Glomerular endothelial cell (primary cell): ENCODE data around the gene PSME2. TPM values are rescaled to one million over a fixed set of nuclear protein-coding genes. Genes with fewer than 3 reads are reported as not detected.

ENCODE experiments used
- DNase-seq: peaks from one replicate; pipeline ENCODE4 v3.0.0-alpha.2; 2011; ENCODE audit warnings: low read depth, low spot score; ENCODE audit errors: extremely low read depth
- total RNA-seq: library from RNA; depleted of rRNA; stranded (reverse); fragments of >200 nt; gene quantifications from 2 replicates; pipeline ENCODE4 v1.2.3, GENCODE V29; 2015

The PSME2 gene
- total RNA-seq, 1 donor from 2014 or later, result 165 TPM

DNA sequence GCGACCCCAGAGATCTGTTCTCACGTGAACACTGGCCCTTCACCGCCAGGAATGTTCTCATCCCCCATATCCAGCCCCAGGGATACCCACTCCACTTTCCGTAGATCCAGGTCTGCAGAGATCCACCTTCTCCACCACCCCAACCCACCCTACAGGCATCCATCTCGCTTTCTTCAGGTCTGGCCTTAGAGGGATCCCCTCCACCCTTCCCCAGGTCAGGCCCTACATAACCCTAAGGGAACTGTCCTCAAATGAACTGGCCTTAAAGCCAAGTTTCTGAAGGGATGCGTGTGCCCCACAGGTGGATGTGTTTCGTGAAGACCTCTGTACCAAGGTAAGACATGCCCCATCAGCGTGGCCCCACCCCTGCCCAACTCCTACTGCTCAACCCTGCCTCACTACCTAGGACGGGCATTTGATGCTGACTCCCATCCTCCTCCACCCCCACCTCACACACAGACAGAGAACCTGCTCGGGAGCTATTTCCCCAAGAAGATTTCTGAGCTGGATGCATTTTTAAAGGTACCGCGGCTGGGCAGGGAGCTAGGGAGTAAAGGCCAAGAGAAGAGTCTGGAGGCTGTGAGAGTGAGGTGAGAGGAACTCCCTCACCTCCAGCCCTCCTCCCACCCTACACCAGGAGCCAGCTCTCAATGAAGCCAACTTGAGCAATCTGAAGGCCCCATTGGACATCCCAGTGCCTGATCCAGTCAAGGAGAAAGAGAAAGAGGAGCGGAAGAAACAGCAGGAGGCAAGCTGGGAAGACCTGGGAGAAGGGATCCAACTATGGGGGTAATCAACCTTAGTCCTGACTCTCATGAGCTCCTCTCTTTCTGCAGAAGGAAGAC, 9.5 kb downstream of the PSME2 start:
- DNase-seq, result no peak

DNA sequence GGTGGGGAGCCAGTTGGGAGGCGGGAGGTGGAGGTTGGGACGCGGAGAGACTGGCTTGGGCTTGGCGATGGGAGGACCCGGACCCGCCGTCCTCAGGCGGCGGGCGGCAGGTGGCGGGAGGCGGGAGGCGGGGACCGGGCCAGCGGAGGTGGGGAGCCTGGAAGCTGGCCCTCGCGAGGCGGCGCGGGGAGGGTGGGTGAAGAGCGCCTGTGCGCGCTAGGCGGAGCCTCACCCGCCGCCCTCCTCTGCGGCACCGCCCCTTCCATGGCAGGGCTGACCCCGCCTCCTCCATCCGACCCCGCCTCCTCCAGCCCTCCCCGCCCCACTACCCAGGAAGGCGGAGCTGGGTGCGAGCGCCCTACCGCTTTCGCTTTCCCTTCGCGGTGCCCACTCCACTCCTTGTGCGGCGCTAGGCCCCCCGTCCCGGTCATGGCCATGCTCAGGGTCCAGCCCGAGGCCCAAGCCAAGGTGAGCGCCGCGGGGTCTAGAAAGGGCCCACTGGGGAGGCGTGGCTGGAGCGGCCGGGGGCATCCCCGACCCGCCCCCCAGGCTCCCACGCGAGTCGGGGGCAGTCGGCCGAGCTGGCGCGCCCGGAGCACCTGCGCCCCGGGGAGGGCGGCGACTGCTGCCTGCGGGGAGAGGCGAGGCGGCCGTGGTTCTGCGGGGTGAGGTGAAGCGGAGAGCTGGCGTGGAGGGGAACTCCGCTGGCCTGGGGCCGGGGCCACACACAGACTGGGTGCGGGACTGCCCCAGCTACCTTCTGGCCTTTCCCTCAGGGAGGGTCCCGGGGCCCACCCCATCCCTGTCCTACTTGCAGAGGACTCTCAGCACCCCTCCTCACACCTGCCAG, 10.4 kb downstream of the PSME2 start, which contains the start of gene PSME1:
TSS of gene PSME1 (plus strand) at position 361 of the 850 bp plus-strand sequence. CDS start at position 430, 69 bp downstream.
- no peak for DNase-seq

DNA sequence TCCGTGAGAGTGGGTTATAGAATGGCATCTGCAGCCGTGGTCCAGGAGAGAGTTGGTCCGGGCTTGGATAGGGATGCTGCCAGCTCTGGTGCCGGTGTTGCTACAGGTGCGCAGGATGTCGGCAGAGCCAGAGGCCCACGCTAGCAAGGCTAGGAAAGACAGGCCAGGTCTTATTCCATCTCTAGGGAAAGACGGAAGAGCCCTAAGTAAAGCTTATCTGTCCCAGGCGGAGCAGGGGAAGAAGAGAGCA, 10.9 kb downstream of the PSME2 start:
- DNase-seq, result no peak

DNA sequence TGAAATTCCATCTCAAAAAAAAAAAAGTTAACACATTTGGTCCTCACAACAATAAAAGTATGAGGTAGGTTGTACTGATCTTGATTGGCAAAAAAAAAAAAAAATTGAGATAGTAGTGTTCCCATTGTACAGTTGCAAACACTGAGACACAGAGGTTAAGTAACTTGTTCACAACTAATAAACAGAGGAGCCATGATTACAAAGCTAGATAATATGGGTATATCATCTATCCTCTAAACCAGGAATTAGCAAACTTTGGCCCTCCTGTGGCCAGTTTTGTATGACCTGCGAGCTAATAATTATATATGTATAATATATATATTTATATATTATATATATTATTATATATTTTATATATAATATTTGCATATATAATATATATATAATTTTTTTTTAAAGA, 12.7 kb downstream of the PSME2 start:
- no peak for DNase-seq

DNA sequence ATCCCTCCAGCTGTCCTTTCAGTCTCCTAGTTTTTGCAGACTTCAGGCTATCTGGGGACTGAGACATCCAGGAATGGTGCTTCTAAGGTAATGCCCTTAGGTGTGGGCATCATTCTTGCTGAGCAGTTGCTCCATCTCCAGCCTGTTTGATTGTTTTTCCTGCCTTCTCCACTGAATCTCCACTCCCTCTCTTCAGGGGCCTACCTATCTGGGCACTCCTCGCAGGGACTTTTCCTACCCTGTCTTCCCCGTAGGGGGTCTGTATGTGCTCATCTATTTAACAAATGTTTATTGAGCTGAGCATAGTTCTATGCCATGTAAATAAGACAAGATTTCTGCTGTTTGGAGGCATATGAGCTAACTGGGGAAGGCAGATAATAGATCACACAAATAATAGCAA, 13.4 kb downstream of the PSME2 start:
- no peak for DNase-seq

DNA sequence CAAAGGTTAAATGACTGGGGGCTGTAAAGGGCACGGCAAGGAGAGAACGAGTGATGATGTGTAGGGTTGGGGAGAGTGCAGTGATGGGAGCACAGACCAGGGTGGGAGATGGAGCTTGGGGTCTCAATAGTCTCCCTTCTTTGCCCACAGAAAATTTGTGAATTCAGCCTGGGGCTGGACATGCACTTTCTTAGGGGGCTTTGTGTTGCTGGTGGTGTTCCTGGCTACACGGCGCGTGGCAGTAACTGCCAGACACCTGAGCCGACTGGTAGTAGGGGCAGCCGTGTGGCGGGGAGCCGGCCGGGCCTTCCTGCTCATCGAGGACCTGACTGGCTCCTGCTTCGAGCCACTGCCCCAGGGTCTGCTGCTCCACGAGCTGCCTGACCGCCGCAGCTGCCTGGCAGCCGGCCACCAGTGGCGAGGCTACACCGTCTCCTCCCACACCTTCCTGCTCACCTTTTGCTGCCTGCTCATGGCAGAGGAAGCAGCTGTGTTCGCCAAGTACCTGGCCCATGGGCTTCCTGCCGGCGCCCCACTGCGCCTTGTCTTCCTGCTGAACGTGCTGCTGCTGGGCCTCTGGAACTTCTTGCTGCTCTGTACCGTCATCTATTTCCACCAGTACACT, 14.2 kb downstream of the PSME2 start:
- DNase-seq, result no peak

DNA sequence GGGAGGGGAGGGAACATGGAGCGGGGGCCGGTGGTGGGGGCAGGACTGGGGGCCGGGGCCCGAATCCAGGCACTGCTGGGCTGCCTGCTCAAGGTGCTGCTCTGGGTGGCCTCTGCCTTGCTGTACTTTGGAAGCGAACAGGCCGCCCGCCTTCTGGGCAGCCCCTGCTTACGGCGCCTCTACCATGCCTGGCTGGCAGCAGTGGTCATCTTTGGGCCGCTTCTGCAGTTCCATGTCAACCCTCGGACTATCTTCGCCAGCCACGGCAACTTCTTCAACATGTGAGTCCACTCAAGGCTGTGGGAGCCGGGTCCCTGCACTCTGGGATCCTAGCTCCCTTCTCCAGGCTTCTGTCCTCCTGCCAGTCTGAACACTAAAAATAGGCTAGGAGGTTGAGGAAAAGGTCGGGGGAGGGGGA, 14.9 kb downstream of the PSME2 start:
- no peak for DNase-seq

DNA sequence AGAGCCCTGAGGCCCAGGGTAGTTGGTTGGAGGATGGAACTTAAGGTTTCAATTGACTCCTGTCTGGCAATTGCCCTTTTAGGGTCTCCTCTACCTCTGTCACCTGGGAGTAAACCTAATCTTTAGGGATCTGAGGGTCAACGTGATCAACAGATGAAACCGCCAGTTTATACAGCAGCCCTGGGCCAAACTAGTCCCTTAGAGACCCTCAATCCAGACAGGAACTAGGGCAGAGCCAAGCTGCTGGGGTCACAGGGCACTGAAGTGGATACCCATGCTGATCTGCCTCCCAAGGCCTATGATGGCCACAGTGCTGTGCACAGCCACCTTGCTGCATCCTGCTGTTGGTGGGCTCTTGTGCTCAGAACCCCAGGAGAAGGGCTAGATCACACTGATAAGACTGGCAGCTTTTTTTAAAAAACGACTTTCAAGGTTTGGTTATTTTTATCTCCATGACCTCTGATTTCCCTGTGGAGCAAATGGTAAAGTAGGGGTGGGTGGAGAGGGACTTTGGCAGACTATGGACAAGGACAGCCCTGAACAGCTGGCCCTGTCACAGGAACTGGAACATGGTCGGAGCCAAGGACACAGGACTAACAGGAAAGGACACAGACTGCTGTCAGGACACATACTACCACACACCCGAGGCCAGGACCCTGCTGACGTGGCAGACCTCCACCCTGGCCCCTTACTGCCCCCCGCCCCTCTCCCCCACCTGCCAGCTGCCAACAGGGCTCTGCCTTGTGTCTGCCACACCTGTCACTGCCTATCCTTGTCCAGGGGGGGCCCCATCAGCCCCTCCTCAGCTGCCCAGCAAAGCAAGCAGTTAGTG, 15.5 kb downstream of the PSME2 start:
- no peak for DNase-seq

DNA sequence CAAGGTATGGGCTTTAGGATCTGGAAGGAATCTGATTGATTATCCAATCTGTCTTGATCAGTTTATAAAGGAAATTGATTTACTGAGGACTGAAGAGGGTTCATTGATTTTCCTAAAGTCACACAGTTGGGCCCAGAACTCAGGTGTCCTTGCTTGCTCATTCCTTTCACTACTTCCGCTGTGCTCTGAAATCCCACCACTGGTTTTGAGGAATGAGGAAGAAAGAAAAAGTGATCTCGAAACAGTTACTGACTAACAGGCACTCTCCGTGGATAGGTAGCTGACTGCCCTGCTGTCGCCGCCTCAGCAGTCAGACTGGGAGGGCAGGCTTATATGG, 16.1 kb downstream of the PSME2 start, which contains the start of gene FITM1:
TSS of gene FITM1 (plus strand) at position 280 of the 337 bp plus-strand sequence. CDS start 905 bp downstream, outside the sequence.
- no peak for DNase-seq

DNA sequence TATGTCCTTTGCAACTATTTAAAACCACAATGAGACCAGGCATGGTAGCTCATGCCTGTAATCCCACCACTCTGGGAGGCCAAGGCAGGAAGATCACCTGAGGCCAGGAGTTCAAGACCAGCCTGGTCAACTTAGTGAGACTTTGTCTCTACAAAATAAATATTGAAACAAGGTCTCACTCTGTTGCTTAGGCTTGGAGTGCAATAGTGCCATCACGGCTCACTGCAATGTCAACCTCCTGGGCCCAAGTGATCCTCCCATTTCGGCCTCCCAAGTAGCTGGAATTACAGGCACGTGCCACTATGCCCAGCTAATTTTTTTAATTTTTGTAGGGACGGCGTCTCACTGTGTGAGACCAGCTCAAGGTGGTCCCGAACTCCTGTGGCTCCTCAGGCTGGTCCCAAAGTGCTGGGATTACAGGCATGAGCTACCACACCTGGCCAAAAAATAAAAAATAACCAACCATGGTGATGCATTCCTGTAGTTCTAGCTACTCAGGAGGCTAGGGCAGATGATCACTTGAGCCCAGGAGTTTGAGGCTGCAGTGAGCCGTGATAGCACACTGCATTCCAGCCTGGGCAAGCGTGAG, 16.9 kb downstream of the PSME2 start:
- DNase-seq, result no peak

DNA sequence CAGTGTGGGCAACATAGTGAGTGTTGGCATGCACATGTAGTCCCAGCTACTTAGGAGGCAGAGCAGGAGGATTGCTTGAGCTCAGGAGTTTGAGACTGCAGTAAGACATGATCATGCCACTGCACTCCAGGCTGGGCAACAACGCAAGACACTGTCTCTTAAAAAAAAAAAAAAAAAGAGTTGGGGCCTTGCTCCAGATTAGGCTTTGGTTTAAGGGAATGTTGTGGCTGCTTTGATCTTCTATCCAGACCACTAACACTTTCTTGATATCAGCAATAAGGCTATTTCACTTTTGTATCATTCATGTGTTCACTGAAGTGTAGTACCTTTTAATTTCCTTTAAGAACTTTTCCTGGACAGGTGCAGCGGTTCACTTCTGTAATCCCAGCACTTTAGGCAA, 18.7 kb downstream of the PSME2 start:
- DNase-seq, result no peak

DNA sequence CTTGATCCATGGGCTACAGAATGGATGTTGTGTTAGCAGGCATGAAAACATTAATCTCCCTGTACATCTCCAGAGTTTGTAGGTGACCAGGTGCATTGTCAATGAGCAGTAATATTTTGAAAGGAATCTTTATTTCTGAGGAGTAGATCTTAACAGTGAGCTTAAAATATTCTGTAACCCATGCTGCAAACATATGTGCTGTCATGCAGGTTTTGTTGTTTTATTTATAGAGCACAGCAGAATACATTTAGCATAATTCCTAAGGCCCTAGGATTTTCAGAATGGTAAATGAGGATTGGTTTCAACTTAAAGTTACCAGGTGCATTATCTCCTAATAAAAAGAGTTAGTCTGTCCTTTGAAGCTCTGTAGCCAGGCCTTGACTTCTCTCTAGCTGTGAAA, 19.5 kb downstream of the PSME2 start:
- no peak for DNase-seq

DNA sequence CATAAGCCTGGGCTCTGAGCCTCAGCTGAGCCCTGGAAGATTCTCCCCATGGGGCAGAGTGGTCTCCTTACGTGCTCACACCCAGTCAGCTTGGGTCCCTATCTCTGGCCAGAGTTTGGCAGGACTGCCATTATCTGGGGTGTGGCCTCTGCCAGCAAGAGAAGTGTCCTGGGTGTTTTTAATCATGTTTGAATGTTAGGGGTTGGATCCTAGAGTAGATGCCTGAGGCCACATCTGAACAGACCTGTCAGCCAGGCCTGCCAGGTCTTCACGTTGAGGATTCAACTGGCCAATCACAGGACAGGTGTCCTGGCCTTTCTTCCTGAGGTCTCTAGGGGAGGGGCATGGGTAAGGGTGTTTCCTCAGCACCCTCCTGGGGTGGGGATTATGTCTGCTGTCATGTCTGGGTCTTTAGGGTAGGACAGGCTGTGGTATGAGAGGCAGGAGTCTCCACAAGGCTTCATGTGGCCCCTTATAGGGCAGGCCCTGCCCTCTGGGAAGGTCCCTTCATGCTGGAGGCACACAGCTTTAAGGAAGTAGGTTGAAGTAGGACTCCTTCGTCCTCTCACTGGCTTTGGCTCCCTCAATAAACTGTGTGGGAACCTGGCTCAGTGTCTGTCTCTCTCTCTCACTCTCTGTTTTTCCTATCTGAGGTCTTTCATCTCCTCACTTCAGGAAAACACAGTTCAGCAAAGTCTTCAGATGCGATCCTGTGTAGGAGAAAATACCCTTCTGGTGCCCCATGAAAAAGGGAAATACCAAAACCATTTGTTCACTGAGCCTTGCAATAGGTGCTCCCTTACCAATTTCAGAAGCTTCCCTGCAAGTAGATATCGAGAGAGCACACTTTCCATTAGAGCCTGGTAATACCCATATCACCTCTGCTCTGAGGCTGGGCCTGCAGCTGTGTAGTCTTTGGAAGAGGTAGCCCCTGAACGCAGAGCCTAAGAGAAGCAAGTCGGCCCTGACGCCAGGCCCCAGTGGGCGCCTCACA, 22.7 kb downstream of the PSME2 start:
- DNase-seq, result no peak

DNA sequence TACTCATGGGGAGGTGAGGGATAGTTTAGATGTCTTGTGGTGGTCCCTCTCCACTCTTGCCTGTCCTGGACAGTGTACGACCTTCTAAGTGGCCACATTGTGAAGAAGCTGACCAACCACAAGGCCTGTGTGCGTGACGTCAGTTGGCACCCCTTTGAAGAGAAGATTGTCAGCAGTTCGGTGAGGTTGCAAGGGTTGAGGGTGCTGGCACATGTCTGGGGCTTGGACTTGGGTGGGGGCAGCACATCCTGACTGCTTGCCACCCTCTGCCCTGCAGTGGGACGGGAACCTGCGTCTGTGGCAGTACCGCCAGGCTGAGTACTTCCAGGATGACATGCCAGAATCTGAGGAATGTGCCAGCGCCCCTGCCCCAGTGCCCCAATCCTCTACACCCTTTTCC, 23.5 kb downstream of the PSME2 start:
- DNase-seq, result no peak

DNA sequence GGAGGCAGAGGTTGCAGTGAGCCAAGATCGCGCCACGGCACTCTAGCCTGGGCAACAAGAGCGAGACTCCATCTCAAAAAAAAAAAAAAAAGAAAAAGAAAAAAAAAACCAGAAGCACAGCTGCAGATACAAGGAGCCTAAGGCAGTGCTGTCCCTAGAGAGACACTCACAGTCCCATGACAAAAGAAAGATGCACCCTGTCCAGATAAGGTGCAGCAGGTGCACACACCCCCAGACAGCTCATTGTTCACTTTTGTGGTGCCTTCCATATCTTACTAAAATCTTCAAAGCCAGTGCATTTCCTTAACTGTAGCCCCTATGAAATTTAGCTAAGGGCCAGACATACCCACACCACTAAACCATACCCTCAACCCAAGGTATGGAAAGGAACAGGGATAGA, 24.0 kb downstream of the PSME2 start:
- DNase-seq, result no peak

DNA sequence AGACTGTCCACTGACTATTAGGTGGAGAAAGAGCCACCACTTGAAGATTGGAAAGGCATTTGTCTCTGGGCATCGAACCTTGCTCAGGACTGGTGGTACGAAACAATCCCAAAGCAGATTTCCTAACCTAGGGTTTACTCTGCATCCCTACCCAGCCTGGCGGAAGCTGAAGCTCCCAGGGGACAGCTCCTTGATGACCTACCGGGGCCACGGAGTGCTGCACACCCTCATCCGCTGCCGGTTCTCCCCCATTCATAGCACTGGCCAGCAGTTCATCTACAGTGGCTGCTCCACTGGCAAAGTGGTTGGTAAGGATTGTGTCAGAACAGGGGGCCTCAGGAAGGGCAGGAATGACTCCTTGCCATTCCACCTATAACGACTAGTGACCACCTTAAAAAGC, 25.2 kb downstream of the PSME2 start:
- no peak for DNase-seq

DNA sequence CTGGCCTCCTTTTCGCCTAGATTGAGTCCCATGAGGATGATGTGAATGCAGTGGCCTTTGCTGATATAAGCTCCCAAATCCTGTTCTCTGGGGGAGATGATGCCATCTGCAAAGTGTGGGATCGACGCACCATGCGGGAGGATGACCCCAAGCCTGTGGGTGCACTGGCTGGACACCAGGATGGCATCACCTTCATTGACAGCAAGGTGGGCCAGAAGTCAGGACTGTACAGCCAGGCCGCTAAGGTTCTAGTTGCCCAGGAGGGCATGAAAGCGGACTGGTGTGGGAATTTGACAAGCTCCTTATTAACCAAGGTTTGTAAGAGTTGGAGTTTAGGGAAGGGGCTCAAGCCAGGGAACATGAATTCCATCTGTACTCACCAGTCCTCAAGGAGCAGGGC, 26.7 kb downstream of the PSME2 start:
- DNase-seq, result no peak

DNA sequence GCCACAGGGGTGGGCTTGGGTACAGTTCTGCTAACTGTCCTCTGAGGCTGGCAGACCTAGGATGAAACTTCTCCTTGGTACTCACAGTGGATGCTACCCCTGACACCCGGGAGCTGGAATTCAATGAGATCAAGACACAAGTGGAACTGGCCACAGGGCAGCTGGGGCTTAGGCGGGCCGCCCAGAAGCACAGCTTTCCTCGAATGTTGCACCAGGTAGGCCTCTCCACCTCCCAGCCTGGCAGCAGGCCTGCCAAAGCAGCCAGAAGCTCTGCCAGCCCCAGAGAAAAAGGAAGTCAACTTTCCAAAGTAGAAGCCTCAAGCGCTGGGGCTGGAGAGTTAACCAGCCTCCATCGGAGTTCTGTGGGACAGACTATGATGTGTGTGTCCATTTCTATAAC, 29.2 kb downstream of the PSME2 start:
- DNase-seq, result no peak

DNA sequence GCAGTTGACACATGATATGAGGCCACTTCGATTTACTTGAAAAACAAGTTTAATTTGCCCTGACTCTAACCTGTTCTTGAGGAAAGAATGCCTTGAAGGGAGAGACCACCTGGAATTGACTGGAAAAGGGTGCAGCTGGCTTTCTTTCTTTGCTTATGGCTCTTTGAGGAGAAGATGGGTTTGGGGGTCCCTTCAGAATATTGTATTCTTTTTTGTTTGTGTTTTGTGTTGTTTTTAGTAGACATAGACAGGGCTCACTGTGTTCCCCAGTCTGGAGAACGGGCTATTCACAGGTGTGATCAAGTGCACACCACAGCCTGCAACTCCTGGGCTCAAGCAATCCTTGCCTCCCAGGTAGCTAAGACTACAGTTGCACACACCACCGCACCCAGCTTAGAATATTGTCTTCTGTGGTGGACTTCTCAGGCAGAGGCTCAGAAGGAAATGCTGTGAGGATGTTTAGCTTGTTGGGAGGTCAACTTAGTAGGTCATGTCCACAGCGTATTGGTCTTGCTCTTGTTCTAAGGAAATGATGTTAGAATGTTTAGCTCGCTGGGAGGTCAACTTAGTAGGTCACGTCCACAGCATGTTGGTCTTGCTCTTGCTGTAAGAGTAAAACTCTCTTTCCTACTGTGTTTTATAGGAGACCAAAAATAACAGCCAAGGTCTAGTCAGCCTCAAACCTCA, 30.1 kb downstream of the PSME2 start:
- DNase-seq, result no peak
